K562 (cell line): ENCODE measurements around the gene RNASE3. TPM values are rescaled to one million over a fixed set of nuclear protein-coding genes. Genes with fewer than 3 reads are reported as not detected.

Experiments
- RAD21 ChIP-seq, 2 experiments: fragments of 250-450 bp in 1 of 2; fragments of 450-650 bp in 1 of 2; sonication (Bioruptor Pico) in 1 of 2; formaldehyde crosslinking in 1 of 2; IDR thresholded peaks in 1 of 2; conservative IDR thresholded peaks in 1 of 2; 2 replicates each; pipeline versions ENCODE4 v1.4.0 to v1.8.0; 2020 to 2022; ENCODE audit warnings: mild to moderate bottlenecking in 2 of 2, moderate library complexity in 1 of 2
- polyA plus RNA-seq, 8 experiments: library from polyadenylated mRNA; depleted of rRNA in 4 of 8; stranded (reverse) in 5 of 8; unstranded in 3 of 8; fragments of >200 nt; fragmentation: Nextera tagmentation in 2 of 8; fragmentation: Illumina TruSeq in 1 of 8; extraction: Ambion mirVana in 2 of 8; extraction: Trizol in 1 of 8; gene quantifications; 2 replicates each; pipeline versions ENCODE4 v1.2.1 to v1.2.3, GENCODE V29; 2011 to 2014; ENCODE audit warnings: inconsistent platforms in 1 of 8, missing spikeins in 1 of 8
- total RNA-seq, 7 experiments: library from RNA; depleted of rRNA in 6 of 7; stranded (reverse); fragments of >200 nt in 6 of 7; fragmentation: Illumina TruSeq in 2 of 7; extraction: Trizol in 2 of 7; gene quantifications; 2 replicates each; pipeline versions ENCODE4 v1.2.1 to v1.2.3, GENCODE V29; 2011 to 2021; ENCODE audit warnings: low replicate concordance in 1 of 7
- TF ChIP-seq, protein P1 (sequence below), 2 experiments: fragments of 450-650 bp; formaldehyde crosslinking in 1 of 2; IDR thresholded peaks; 2 replicates each; pipeline versions ENCODE4 v1.4.0 to v1.6.1; 2014 to 2020; ENCODE audit warnings: mild to moderate bottlenecking in 2 of 2, borderline replicate concordance in 1 of 2, low read depth in 1 of 2
- TF ChIP-seq, protein P2 (sequence below), 3 experiments: IDR thresholded peaks in 2 of 3; conservative IDR thresholded peaks in 1 of 3; 2 replicates each; pipeline ENCODE4 v1.5.1; 2011 to 2012; ENCODE audit warnings: low read length in 3 of 3, mild to moderate bottlenecking in 3 of 3, control low read depth in 2 of 3, improper control_type of control experiment in 1 of 3, inconsistent platforms in 1 of 3, low read depth in 1 of 3, mixed read lengths in 1 of 3, moderate library complexity in 1 of 3; ENCODE audit not compliant: insufficient read depth in 2 of 3
- TF ChIP-seq, protein P3 (sequence below): IDR thresholded peaks from 2 replicates; pipeline ENCODE4 v1.6.1; 2011; ENCODE audit warnings: borderline replicate concordance, low read depth, mild to moderate bottlenecking, moderate library complexity, low read length; ENCODE audit not compliant: insufficient read depth, poor library complexity, severe bottlenecking

Gene RNASE3
- total and polyA plus RNA-seq, 9 of the 15 experiments (the other 6 are each of a cell fraction or from before 2014, with no cell fraction given), result not detected

DNA sequence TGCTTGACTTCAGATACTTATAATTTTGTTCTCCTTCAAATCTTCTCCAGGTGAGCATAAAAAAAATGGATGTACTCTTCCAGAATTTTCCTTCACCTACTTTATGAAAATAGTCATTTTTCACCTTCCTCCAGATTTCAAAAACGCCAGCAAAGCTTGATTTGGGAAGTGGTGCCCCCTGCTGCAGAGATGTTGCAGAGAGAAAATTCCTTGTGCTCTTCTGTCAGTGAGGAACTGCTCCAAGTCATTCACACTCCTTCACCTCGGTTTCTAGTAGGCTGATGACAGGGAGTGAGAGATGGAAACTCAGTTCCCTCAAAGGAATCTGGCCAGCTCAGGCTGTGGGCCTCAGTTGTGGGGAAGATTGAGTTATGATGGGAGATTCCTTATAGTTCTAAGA is 24.2 kb upstream of the RNASE3 start (continued):
- TF ChIP-seq, protein P1, sequence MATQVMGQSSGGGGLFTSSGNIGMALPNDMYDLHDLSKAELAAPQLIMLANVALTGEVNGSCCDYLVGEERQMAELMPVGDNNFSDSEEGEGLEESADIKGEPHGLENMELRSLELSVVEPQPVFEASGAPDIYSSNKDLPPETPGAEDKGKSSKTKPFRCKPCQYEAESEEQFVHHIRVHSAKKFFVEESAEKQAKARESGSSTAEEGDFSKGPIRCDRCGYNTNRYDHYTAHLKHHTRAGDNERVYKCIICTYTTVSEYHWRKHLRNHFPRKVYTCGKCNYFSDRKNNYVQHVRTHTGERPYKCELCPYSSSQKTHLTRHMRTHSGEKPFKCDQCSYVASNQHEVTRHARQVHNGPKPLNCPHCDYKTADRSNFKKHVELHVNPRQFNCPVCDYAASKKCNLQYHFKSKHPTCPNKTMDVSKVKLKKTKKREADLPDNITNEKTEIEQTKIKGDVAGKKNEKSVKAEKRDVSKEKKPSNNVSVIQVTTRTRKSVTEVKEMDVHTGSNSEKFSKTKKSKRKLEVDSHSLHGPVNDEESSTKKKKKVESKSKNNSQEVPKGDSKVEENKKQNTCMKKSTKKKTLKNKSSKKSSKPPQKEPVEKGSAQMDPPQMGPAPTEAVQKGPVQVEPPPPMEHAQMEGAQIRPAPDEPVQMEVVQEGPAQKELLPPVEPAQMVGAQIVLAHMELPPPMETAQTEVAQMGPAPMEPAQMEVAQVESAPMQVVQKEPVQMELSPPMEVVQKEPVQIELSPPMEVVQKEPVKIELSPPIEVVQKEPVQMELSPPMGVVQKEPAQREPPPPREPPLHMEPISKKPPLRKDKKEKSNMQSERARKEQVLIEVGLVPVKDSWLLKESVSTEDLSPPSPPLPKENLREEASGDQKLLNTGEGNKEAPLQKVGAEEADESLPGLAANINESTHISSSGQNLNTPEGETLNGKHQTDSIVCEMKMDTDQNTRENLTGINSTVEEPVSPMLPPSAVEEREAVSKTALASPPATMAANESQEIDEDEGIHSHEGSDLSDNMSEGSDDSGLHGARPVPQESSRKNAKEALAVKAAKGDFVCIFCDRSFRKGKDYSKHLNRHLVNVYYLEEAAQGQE (IDR thresholded peaks at IDR 0.05; ENCODE audit: borderline replicate concordance), result peak; percentile 40; the same call in 1 of the 2 replicates
- TF ChIP-seq, protein P1 (CRISPR knock-in tag; IDR thresholded peaks at IDR 0.05; ENCODE audit: low read depth), result no peak
- TF ChIP-seq, protein P2, sequence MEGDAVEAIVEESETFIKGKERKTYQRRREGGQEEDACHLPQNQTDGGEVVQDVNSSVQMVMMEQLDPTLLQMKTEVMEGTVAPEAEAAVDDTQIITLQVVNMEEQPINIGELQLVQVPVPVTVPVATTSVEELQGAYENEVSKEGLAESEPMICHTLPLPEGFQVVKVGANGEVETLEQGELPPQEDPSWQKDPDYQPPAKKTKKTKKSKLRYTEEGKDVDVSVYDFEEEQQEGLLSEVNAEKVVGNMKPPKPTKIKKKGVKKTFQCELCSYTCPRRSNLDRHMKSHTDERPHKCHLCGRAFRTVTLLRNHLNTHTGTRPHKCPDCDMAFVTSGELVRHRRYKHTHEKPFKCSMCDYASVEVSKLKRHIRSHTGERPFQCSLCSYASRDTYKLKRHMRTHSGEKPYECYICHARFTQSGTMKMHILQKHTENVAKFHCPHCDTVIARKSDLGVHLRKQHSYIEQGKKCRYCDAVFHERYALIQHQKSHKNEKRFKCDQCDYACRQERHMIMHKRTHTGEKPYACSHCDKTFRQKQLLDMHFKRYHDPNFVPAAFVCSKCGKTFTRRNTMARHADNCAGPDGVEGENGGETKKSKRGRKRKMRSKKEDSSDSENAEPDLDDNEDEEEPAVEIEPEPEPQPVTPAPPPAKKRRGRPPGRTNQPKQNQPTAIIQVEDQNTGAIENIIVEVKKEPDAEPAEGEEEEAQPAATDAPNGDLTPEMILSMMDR (IDR thresholded peaks at IDR 0.05 in 2 of 3, conservative IDR thresholded peaks at IDR 0.05 in 1 of 3; ENCODE audit: insufficient read depth in 2 of 3, low read depth in 1 of 3, low read length in 3 of 3), result peak; percentile 51 to 57 (median 55)
- TF ChIP-seq, protein P3, sequence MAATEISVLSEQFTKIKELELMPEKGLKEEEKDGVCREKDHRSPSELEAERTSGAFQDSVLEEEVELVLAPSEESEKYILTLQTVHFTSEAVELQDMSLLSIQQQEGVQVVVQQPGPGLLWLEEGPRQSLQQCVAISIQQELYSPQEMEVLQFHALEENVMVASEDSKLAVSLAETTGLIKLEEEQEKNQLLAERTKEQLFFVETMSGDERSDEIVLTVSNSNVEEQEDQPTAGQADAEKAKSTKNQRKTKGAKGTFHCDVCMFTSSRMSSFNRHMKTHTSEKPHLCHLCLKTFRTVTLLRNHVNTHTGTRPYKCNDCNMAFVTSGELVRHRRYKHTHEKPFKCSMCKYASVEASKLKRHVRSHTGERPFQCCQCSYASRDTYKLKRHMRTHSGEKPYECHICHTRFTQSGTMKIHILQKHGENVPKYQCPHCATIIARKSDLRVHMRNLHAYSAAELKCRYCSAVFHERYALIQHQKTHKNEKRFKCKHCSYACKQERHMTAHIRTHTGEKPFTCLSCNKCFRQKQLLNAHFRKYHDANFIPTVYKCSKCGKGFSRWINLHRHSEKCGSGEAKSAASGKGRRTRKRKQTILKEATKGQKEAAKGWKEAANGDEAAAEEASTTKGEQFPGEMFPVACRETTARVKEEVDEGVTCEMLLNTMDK, result peak; percentile 66
- peak; percentile 24 to 60; a peak in 3 of 4 replicates for TF ChIP-seq RAD21 (CRISPR knock-in tag; conservative IDR thresholded peaks at IDR 0.05 in 1 of 2, IDR thresholded peaks at IDR 0.05 in 1 of 2)
